HG03354 (cell line): ENCODE results near the gene SECTM1.
"Not testable (repeated sequence)": the region's sequence is repeated elsewhere in the genome, so short reads cannot be mapped to it uniquely, and the experiment has no call there.

ENCODE experiments used
- ATAC-seq: cut with Tn5 transposase; IDR thresholded peaks from one replicate; pipeline ENCODE4 v1.9.1; 2021; ENCODE audit warnings: mild to moderate bottlenecking; ENCODE audit not compliant: unreplicated experiment, poor library complexity, severe bottlenecking

SECTM1 gene

DNA sequence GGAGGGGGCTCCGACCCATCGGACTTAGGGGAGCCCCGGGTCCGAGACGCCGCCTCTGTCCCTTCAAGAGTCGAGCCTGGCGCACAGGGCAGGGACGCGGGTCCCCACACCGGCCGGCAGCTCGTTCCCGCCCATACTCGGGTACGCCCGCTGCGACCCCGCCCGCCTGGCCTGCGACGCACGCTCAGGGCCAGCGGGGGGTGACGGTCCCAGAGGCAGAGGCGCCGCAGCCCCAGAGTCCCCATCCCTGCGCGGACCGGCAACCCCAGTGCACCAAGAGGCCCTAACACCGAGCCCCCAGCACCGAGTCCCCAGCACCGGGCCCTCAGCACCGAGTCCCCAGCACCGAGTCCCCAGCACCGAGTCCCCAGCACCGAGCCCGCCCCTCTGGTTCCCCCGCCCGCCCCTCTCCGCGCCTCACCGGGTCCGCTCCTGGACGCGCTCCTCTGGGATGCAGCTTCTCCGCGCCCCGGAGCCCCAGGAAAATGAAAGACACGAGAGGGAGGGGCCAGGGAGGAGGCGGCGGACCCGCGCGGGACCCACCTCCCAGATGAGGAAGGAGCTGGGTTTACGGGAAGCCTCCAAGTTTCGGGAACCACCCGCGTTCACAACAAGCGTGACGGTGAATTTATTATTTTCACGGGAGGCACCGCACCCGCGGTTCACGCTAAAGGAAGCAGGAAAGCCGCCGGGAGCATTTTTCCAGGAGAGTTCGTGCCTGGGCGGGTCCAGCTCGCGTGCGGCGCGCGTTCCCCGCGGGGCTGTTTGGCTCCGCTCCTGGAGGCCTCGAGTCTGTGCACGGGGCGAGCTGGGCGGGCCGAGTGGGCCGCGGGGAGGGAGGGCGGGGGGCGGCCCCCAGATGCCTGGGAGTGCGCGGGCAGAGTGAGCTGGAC lies at the start of gene SECTM1:
TSS of gene SECTM1 (minus strand) at position 488 of the 893 bp plus-strand sequence. CDS start 6,526 bp downstream, outside the sequence.
- no peak for ATAC-seq

DNA sequence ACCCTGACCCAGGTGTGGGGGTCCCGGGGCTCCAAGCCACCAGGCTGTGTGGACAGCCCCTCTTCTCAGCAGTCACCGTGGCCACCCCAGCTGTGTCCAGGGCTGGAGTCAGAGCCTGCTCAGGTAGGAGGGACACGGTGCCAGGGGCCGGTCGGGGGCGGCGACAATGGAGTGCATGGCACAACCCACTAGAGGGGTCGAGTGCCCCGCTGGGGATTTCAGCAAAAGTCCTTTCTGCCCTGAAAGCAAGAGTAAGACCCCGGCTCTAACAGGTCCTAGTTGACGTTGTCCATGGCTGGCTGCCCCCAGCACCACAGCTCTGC lies 49.3 kb upstream of the SECTM1 start:
- ATAC-seq: no peak

- not testable (repeated sequence) for ATAC-seq
Observed at GRCh38 chr17:82382220-82382932, 48.8 kb upstream of the SECTM1 start.

DNA sequence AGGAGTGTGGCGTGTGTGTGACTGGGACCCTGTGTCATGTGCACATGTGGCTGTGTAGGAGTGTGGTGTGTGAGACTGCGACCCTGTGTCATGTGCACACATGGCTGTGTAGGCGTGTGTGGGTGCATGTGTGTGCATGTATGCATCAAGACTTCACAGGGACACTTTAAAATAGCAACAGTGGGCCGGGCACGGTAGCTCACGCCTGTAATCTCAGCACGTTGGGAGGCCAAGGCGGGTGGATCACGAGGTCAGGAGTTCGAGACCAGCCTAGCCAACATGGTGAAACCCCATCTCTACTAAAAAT lies 48.1 kb upstream of the SECTM1 start:
- not testable (repeated sequence) for ATAC-seq

DNA sequence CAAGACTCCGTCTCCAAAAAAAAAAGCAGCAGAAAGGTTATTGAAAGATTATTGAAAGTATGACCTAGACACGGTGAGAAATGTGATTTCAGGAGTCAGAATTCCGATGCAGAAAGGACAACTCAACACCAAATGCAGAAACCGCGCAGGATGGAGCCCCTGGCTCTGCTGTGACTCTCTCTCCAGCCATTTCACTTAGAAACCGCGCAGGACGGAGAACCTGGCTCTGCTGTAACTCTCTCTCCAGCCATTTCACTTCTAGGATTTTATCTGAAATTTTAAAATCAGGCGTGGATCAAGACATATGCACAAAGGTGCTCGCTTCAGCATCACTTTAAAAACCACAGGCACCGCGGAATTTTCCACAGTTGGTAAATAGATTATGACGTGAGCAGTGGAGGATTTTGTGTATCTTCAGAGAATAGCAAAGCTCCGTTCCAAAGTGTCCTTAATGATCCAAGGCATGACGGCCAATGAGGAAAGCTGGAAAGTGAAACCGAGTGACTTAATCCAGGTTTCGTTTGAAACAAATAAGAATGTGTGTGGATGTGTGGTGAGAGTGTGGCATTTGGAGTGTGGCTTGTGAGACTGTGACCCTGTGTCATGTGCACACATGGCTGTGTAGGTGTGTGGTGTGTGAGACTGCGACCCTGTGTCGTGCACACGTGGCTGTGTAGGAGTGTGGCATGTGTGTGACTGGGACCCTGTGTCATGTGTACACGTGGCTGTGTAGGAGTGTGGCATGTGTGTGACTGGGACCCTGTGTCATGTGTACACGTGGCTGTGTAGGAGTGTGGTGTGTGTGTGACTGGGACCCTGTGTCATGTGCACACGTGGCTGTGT lies 47.5 kb upstream of the SECTM1 start:
- ATAC-seq: no peak

- ATAC-seq: no peak
Observed at GRCh38 chr17:82378741-82379021, 45.1 kb upstream of the SECTM1 start.

GRCh38 chr17:82377924-82378740 lies 44.6 kb upstream of the SECTM1 start:
- ATAC-seq: no peak

DNA sequence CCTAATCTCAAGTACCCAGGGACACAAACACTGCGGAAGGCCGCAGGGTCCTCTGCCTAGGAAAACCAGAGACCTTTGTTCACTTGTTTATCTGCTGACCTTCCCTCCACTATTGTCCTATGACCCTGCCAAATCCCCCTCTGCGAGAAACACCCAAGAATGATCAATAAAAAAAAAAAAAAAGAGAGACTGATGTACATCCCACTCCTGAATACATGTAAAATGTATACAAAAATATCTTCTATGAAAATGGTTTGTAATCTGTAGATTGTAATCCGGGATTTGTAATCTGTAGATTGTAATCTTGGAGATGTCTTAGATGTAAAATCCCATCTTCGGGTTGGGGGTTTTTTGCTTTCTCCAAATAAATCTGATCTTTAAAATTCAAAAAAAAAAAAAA lies 43.7 kb upstream of the SECTM1 start:
- ATAC-seq: not testable (repeated sequence)

GRCh38 chr17:82376042-82376730 lies 42.6 kb upstream of the SECTM1 start:
- no peak for ATAC-seq

- ATAC-seq: no peak
Observed at GRCh38 chr17:82375359-82376041, 41.9 kb upstream of the SECTM1 start.

GRCh38 chr17:82374626-82375331 lies 41.2 kb upstream of the SECTM1 start:
- no peak for ATAC-seq

GRCh38 chr17:82373731-82374625 lies 40.4 kb upstream of the SECTM1 start:
- ATAC-seq: no peak

- ATAC-seq: not testable (repeated sequence)
Observed at GRCh38 chr17:82373072-82373452, 39.5 kb upstream of the SECTM1 start.

GRCh38 chr17:82372249-82373071 lies 38.9 kb upstream of the SECTM1 start:
- no peak for ATAC-seq

GRCh38 chr17:82371333-82372248 lies 38.0 kb upstream of the SECTM1 start, which contains the start of gene UTS2R:
Gene UTS2R, plus strand, starts transcription at chr17:82371765. Its CDS starts 2,560 bp downstream, at chr17:82374325.
- no peak for ATAC-seq
